ENCODE results near the gene HNF4A. TPM values are rescaled to one million over a fixed set of nuclear protein-coding genes. Genes with fewer than 3 reads are reported as not detected.

Gene HNF4A
- total and polyA plus RNA-seq, 2 of the 13 experiments (the other 11 are each of a cell fraction or from before 2014, with no cell fraction given) = 80.9 to 169 TPM

- TF ChIP-seq IKZF5 (CRISPR knock-in tag; IDR thresholded peaks at IDR 0.05) = peak; percentile 100
- no peak for TF ChIP-seq SOX6 (IDR thresholded peaks at IDR 0.05)
- TF ChIP-seq SOX6 (CRISPR knock-in tag; IDR thresholded peaks at IDR 0.05) = peak; percentile 98
- peak; percentile 55 for TF ChIP-seq RBM39 (IDR thresholded peaks at IDR 0.05; ENCODE audit: low read depth, low read length, poor library complexity, severe bottlenecking)
- peak; percentile 98 for TF ChIP-seq MEIS1 (CRISPR knock-in tag; IDR thresholded peaks at IDR 0.05; ENCODE audit: borderline replicate concordance)
- peak; percentile 88; the same call in 1 of the 2 replicates for TF ChIP-seq TP53 (CRISPR knock-in tag; conservative IDR thresholded peaks at IDR 0.05)
- TF ChIP-seq AFF4 (CRISPR knock-in tag; IDR thresholded peaks at IDR 0.05) = peak; percentile 80; the same call in 1 of the 2 replicates
- peak; percentile 99 for TF ChIP-seq ZNF234 (CRISPR knock-in tag; conservative IDR thresholded peaks at IDR 0.05)
- peak; percentile 61; the same call in 1 of the 2 replicates for TF ChIP-seq TFDP1 (CRISPR knock-in tag; IDR thresholded peaks at IDR 0.05; ENCODE audit: borderline replicate concordance)
- TF ChIP-seq MAX (IDR thresholded peaks at IDR 0.05) = peak; percentile 83
- TF ChIP-seq MEIS2 (CRISPR knock-in tag; IDR thresholded peaks at IDR 0.05) = peak; percentile 99
- TF ChIP-seq IRF1 (CRISPR knock-in tag; IDR thresholded peaks at IDR 0.05; ENCODE audit: low read depth) = no peak
- TF ChIP-seq SP4 (CRISPR knock-in tag; IDR thresholded peaks at IDR 0.05) = peak; percentile 91
- peak; percentile 92; the same call in 1 of the 2 replicates for TF ChIP-seq ZFP1 (CRISPR knock-in tag; IDR thresholded peaks at IDR 0.05)
- peak; percentile 70 for TF ChIP-seq NFE2L2 (IDR thresholded peaks at IDR 0.05; ENCODE audit: low read length)
- TF ChIP-seq NR0B2 (CRISPR knock-in tag; IDR thresholded peaks at IDR 0.05) = no peak
- TF ChIP-seq POGZ (CRISPR knock-in tag; IDR thresholded peaks at IDR 0.05) = peak; percentile 91
- TF ChIP-seq ZIK1 (CRISPR knock-in tag; IDR thresholded peaks at IDR 0.05; ENCODE audit: borderline replicate concordance, low read depth) = peak; percentile 83
- peak; percentile 90; the same call in 1 of the 2 replicates for TF ChIP-seq ZNF30 (CRISPR knock-in tag; IDR thresholded peaks at IDR 0.05)
- TF ChIP-seq HNRNPK (IDR thresholded peaks at IDR 0.05; ENCODE audit: low read depth, low read length, poor library complexity, severe bottlenecking) = no peak
- TF ChIP-seq TSC22D2 (CRISPR knock-in tag; IDR thresholded peaks at IDR 0.05; ENCODE audit: borderline replicate concordance) = peak; percentile 81; the same call in 1 of the 2 replicates
- no peak for TF ChIP-seq ZNF7 (CRISPR knock-in tag; IDR thresholded peaks at IDR 0.05)
Observed at GRCh38 chr20:44394702-44395460, 39.4 kb downstream of the HNF4A start (continued).
